Caki2 (cell line): ENCODE results near the gene DHRS1. TPM values are rescaled to one million over a fixed set of nuclear protein-coding genes. Genes with fewer than 3 reads are reported as not detected.

Experiments
- DNase-seq: peaks from one replicate; pipeline ENCODE4 v3.0.0-alpha.2; 2015; ENCODE audit warnings: low read depth
- in situ Hi-C: cut with HindIII; loops from 2 replicates; pipeline ENCODE4 v1.10.0; 2016; ENCODE audit warnings: low sequenced_read_pairs, low pct_unique_long_range_greater_than_20kb, mixed read lengths
- total RNA-seq: library from RNA; depleted of rRNA; stranded (reverse); fragments of >200 nt; shearing (Covaris generic); gene quantifications from 2 replicates; pipeline ENCODE4 v1.2.3, GENCODE V29; 2014; ENCODE audit warnings: low replicate concordance

The DHRS1 gene
- total RNA-seq, 1 experiment from 2014 or later: 9.2 TPM

DNA sequence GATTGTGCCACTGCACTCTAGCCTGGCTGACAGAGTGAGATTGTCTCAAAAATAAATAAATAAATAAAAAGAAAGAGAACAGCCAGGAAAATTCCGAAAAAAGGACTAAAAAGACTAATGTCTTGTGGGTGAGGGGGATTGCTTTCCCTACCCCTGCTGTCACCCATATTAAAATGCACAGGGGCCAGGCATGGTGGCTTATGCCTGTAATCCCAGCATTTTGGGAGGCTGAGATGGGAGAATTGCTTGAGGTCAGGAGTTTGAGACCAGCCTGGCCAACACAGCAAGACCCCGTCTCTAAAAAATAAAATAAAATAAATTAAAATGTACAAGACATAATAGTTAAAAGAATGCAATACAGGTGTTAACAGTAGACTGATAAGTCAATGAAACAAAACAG is 6.1 kb downstream of the DHRS1 start:
- DNase-seq: no peak
- in situ Hi-C loops: no loop called here

DNA sequence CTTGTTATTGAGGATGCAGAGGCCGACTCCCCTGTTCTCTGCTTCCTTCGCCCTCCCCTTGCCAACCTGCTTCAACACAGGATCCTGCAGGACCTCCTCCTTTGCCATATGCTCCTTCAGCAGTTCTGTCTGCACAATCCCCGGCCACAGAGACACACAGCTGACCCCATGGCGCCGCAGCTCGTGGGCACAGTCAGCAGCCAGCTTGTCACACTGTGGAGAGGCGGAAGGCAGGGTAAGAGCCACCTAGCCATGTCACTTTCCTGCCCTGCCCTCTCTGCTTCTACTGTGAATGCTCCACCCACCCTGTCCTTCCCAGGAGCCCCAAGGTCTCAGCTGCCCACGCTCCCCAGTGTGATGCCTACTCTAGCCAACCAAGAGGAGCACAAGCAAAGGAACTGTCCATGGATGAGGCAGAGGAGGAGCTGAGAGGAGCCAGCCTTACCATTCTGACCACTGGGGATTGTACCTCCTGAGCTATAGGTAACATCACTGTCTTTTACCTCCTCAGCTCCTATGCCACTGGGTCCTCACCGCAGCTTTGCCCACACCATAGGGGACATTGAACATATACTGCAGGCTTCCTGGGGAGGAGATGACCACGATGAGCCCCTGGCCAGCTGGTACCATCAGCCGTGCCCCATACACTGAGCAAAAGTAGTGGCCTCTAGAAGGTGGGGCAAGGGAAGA is 7.3 kb downstream of the DHRS1 start:
- in situ Hi-C loops: no loop called here
- no peak for DNase-seq

DNA sequence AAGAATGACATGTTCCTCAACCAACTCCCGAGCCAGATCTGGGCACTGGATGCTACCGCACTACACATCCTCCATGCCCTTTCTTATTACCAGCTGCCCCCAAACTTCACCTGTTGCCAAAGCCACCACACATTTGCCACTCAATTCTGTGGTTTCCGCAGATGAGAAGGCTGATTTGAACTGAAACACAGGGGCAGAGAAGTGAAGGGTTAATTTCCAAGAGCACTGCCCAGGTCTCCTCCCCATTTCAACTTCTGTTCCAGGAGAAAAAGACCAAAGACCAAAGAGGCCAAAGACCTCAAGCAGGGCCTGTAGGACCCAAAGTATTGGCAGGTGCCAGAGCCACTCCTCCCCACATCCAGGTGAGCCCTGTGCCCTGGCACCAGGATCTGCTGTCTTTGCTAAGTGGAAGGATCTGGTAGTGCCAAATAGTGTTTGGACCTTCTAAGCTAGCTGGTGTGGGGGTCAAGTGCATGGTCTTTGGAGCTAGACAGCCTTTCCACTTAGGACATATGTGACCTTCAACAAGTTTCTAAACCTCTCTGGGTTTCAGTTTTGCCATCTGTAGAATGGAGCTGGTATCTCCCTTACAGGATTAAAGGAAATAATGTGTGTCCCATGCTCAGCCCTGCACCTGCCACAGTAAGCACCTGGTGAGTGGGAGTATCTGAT is 8.0 kb downstream of the DHRS1 start:
- DNase-seq: no peak
- in situ Hi-C loops: no loop called here

DNA sequence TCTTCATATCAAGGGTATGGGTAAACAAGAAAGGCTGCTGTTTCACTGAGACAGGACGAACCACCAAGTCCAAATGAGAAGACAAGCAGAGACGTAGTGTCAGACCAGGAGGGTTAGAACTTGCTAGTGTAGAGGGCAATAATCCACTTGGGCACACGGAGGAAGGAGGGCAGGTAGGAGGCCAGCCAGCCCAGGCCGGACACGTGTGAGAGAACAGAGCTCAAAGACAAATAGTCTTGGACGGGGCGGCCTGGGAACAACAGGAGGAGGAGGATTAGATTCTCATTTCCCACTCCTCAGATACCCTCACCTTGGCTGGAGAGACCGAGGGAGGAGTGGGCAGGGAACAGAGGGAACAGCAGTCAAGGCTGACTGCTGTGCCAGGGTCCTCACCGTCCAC is 8.8 kb downstream of the DHRS1 start:
- in situ Hi-C loops: no loop called here
- DNase-seq: no peak

DNA sequence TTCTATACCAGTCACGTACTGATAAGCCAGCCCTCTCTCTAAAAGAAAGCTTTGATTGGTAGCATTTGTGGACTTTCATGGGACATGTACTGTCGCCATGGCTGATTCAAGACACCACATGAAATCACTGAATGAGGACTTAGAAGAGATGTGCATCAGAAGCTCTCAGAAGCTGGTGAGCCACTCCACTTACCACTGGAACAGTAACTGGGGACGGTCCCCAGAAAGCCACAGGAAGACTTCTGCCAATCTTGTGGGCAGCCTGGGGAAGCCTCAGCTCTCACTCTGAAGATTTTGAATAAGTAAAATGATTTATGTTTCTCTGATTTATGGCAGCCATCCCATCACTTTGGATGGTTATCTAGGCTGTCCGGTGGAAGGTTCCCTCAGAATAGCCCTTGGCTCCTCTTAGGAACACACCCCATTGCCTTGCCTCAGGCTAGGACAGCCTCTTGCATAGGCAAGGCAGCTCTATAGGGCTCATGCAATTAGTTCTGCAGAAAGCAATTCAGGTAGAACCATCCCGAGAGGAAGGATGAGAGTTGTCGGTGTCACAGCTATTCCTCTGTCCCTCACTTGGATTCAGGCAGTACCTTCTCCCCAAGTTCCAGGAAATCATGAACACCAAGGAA is 9.8 kb downstream of the DHRS1 start:
- in situ Hi-C loops: no loop called here
- no peak for DNase-seq

DNA sequence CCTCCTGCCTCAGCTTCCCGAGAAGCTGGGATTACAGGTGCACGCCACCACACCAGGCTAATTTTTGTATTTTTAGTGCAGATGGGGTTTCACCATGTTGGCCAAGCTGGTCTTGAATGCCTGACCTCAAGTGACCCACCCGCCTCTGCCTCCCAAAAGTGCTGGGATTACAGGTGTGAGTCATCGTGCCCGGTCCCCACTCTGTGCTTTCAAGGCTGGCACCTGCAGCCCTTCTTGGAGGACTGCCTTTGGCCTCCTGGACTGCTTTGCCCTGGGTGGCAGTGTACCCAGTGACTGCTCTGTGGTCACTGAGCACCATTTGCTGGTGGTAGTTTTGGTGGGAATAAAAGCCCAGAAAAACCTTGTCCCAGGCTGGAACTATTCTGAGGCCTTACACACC is 12.6 kb downstream of the DHRS1 start:
- DNase-seq: no peak
- in situ Hi-C loops: no loop called here

DNA sequence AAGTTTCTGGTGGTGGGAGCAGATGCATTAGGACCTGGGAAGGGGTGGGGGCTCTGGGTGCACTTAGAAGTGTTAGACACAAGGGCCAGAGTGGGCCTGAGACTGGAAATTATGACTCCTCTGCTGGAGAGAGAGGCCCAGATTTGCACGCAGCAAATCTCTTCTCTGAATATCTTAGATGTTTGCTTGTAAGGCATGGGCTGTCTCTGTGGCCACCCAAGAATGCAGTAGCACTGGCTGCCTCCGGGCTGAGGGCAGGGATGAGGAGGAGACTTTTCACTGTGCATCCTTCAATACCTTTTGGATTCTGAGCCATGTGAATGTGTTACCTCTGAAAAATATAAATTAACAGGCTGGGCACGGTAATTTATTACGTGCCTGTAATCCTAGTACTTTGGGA is 14.2 kb downstream of the DHRS1 start:
- in situ Hi-C loops: no loop called here
- no peak for DNase-seq

DNA sequence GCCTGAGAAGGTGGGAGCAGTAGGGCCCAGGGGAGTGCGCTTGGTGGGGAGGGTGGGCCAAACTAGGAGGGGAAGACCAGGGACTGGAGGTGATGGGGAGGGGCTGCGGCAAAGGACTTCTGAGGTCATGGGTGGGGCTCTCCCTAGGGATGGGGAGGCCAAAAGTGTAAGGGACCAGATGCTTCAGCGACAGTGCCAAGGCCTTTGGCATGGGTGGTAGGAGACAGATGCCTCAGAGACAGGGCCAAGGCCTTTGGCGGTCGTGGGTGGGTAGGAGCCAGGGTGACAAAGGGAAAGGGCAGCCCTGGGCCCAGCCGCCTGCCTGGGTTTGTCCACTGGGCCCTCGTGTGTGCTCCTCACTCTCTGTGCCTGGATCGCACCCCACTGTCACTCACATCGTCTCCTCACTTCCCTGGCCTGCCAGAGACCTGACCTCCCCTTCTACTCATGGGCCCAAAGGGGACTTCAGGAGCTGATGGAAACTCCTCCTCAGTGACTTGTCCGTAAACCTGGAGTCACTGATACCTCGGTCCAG is 15.0 kb downstream of the DHRS1 start:
- no peak for DNase-seq
- in situ Hi-C loops: no loop called here

DNA sequence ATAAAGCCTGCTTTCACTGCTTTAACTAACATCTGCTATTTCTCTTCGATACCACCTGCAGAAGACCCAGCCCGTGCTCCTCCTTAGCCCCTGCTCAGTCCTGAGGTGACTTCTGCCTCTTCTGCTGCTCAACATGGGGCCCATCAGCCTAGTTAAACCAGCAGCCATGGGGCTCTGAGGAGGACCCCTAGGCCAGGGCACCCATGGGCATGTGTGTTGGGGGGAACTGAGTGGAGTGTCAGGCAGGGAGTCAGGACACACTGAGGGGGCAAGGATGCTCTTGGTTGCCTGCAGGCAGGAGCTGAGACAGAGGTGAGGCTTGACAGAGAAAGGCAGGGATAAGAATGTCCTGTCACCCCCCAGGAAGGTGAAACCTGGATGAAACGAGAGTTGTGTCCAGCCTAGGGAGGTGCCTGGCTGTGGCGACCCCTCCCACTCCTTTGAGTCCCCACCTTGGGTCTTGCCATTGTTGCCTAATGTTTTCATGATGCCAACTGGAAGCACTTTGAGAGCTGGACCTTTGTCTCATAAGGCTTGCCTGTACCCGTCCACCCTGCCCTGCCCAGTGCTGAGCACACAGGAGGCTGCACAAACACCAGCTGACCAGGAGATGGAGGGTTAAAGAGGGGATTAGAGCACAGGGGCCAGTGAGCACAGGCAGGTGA is 15.7 kb downstream of the DHRS1 start:
- in situ Hi-C loops: no loop called here

DNA sequence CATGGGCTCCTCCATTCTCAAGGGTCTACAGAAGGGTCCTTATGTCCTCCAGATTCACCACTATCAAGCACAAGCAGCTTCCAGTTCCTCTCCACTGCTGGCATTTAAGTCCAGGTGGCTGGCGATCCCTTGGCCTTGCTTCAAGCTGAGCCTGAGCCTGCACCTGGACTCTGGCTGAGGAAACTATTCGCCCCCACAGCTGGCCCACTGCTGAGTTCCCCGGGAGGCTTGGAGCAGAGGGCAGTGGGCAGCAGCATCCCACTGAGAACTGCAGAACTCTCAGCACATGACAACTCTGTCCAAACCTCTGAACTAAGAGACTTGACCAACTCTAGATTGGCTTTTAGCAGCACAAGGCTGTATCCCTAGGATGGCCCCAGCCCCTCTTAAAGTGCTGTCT is 16.8 kb downstream of the DHRS1 start:
- no peak for DNase-seq
- in situ Hi-C loops: no loop called here

More for the DNA sequence above, 15.7 kb downstream of the DHRS1 start:
- no peak for DNase-seq

DNA sequence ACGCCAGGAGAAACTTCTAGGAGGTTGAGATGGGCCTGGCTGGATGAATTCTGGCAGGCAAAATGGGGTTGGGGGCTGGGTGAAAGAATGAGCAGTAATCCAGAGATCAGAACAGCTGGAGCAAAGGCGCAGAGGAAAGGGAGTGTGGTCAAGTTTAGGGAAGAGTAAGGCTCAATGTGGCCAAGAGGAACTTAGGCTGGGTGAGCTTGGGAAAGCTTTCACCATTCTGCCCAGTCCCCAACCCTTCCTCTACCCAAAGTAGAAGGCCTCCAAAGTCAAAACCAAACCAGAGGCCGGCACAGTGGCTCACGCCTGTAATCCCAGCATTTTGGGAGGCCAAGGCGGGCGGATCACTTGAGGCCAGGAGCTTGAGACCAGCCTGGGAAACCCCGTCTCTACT is 17.9 kb downstream of the DHRS1 start:
- DNase-seq: no peak
- in situ Hi-C loops: no loop called here

DNA sequence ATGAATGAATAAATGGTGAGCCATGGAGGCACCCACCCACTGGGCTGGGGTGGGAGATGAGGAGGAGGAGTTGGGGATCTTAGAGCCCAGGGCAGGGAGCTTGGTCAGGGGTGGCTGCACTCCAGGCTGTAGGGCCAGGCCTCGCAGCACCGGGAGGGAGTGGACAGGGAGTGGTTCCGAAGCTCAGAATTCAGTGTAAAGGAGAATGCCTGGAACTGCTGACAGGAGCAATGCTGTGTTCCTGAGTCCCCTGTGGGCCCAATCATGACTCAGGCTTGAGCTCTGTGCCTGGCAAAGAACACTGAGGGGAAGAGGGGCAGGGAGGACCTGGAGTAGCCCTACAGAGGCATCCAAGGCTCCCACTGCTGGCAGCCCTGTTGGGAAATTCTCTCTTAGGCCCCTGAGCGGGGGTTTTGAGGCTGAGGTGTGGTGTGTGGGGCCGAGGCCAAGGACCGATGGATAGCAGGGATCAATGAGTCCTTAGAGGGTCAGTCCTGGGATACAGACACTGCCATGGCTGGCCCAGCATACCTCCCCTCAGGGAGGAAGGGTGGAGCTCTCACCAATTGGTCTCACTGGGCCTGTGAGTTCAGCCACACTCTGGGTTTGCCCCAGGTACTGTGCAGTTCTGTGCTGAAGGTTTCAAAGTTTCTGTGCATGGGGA is 18.7 kb downstream of the DHRS1 start:
- in situ Hi-C loops: no loop called here
- DNase-seq: no peak

DNA sequence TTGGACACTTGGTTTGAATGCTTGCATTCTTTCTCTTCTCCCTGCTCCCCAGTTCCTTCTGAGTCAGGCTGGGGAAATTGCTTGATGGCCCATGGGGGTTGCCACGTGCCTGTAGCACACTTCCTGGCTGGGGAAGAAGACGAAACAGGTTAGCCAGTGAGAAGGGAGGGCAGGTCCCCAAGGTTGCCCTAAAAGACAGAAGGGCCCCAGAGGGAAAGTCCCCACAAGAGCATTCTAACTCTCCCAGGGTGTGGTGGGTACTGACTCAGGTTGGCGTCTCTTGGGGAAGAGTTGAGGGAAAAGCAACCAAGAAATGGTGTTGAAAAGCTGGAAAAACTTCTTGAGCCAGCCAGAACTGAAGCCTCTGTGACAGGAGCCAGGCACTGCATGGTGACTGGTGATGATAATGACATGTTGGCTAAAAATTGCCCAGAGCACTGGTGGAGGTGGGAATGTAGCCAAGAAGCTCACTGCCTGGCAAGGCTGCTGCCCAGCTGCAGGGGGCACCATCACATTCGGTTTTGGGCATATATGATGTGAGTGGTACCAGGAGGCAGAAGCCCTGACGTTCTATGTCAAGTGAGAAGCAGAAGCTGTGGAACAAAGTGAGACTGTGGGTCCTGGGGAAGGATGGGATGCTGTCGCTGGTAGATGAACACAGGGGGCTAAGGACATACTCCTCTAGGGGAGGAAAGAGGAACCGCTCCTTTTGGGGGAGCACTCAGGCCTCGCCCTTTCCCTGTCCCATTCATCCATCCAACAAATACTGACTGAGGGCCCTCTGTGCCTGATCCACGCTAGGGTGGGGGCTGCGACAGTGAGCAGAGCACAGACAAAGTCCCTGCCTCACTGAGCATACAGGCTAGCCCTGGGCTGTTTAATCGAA is 20.0 kb downstream of the DHRS1 start:
- DNase-seq: no peak

DNA sequence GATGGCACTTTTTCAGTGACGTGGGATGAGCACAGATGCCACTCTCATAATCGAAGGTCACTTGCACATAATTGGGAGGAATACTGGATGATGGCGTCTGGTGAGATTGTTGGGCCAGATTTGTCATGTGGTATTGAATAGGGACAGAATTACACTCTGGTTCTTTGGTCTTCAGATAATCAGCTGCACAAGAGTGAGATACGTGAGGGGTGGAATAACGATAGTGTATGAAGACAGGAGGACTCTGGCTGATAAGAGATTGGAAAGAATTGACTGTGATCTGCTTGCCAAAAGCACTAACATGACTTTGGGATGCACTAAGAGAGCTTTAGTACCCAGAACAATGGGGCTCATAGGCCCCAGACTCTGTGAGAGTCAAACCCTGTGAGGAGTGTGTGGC is 21.2 kb downstream of the DHRS1 start:
- in situ Hi-C loops: no loop called here

More for the DNA sequence above, 20.0 kb downstream of the DHRS1 start:
- in situ Hi-C loops: no loop called here

DNA sequence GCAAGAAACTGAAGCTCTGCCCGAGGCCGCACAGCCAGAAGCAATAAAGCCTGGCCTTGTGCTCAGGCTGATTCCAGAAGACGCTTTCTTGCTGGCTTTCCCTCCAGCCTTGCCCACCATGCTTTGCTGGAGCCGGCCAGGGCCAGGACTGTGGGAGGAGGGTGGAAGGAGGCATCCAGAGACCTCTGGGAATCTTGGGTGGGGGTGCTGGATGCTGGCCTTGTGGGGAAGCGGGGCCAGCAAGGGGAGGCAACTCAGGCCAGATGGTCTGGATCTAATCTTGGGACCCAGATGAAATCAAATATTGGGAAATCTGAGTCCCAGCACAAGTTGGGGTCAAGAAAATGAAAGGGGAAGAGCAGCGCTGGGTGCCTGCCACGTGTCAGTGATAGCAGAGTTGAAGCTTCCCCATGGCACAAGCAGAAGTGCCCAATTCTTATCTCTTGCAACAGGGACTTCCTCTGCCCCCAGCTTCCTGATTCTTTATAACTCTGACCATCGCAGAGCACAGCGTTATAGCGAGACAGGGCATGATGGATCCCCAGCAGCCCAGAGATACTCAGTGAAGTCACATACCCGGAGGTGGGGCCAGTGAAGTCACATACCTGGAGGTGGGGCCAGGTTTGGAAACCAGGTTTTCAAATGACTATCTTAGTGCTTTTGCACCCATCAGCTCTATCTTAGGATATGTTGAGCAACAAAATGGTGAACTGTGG is 21.8 kb downstream of the DHRS1 start:
- in situ Hi-C loops: no loop called here
- DNase-seq: no peak

More for the DNA sequence above, 21.2 kb downstream of the DHRS1 start:
- DNase-seq: no peak

DNA sequence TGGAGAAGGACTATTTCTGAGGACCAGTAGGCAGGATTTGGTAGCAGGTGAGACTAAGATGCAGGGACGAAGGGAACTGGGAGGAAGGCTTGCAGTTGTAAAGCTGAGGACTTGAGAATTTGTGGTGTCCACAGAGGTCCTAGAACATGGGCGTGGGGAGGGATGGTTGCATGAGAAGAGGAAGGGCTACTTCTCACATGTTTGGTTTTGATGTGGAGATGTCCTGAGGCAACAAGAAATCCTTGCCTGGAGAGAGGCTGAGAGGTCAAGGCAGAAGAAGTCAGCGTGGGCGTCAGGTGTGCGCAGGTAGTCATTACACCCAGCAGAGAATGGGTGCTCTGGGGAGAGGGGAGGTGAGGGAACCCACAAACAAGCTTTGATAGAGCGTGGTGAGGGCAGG is 22.5 kb downstream of the DHRS1 start:
- in situ Hi-C loops: no loop called here
- no peak for DNase-seq

DNA sequence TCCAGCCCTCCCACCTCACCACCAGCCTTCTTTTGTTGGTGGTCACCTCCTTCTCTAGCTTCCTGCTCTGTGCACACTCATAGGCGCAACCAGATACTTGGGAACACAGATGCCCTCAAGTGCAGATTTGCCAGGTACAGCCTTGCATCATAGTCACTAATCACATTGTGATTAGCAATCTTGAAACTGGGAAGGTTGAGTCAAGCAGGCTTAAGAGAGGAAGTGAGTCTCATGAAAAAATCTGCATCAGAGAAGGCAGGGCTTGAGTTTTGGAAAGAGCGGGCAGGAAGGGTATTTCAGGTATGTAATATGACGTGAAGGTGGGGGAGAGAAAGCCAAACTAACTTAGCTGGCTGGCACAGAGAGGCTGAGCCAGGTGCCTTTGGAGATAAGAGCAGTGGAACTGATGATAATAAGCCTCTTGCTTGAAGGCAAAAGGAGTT is 25.5 kb downstream of the DHRS1 start:
- in situ Hi-C loops: no loop called here
- no peak for DNase-seq
